T-cell (primary cell): ENCODE results near the gene CCS. TPM values are rescaled to one million over a fixed set of nuclear protein-coding genes. Genes with fewer than 3 reads are reported as not detected.

Experiments used
- ATAC-seq, 4 experiments: fragments of 200-7000 bp in 3 of 4; fragments of 150-1000 bp in 1 of 4; cut with Tn5 transposase; replicated peaks in 1 of 4; 1 replicate in 3 of 4; 2 replicates in 1 of 4; pipeline ENCODE4 v1.10.0; 2021; ENCODE audit warnings: moderate library complexity in 3 of 4, mild to moderate bottlenecking in 2 of 4, moderate number of reproducible peaks in 1 of 4
- CTCF ChIA-PET, 2 donors: fragments of 300-600 bp; sonication (Branson Sonifier 250); formaldehyde crosslinking; loops; one replicate each; lab custom pipeline; 2022; ENCODE audit warnings: antibody characterized with exemption in 2 of 2; lab: Charles Lee
- POLR2A ChIA-PET, 2 donors: fragments of 300-600 bp; sonication (Branson Sonifier 250); formaldehyde crosslinking; loops; one replicate each; lab custom pipeline; 2022; ENCODE audit warnings: antibody characterized with exemption in 2 of 2; lab: Charles Lee
- DNase-seq, 35 experiments: peaks; one replicate each; pipeline versions ENCODE4 v3.0.0 to v3.0.0-alpha.2; 2013 to 2023
- H3K27ac ChIP-seq: one replicate; pipeline ENCODE4 v1.5.1; 2013; ENCODE audit warnings: low read length
- H3K27me3 ChIP-seq, 2 experiments: replicated peaks in 1 of 2; 1 replicate in 1 of 2; 2 replicates in 1 of 2; pipeline versions ENCODE4 v1.6.1 to v1.7.0; 2013; ENCODE audit warnings: low read length in 1 of 2, mixed read lengths in 1 of 2; ENCODE audit not compliant: control insufficient read depth in 2 of 2, insufficient read depth in 2 of 2; ENCODE audit errors: extremely low read depth in 1 of 2
- H3K36me3 ChIP-seq, 2 donors: 1 replicate in 1 of 2; 2 replicates in 1 of 2; pipeline versions ENCODE4 v1.6.1 to v1.7.0; 2013; ENCODE audit warnings: low read length in 1 of 2; ENCODE audit not compliant: control insufficient read depth in 2 of 2, insufficient read depth in 1 of 2; ENCODE audit errors: extremely low read depth in 1 of 2
- H3K4me1 ChIP-seq, 2 experiments: 1 replicate in 1 of 2; 2 replicates in 1 of 2; pipeline versions ENCODE4 v1.6.1 to v1.7.0; 2013; ENCODE audit warnings: low read length in 2 of 2, mixed read lengths in 1 of 2; ENCODE audit not compliant: insufficient read depth in 2 of 2, control insufficient read depth in 1 of 2; ENCODE audit errors: extremely low read depth in 1 of 2
- H3K4me3 ChIP-seq, 2 donors: 1 replicate in 1 of 2; 2 replicates in 1 of 2; pipeline versions ENCODE4 v1.5.1 to v1.7.0; 2013; ENCODE audit warnings: mild to moderate bottlenecking in 2 of 2, low read length in 1 of 2, moderate library complexity in 1 of 2; ENCODE audit not compliant: control insufficient read depth in 1 of 2; ENCODE audit errors: extremely low read depth in 1 of 2
- H3K9me3 ChIP-seq: 2 replicates; pipeline ENCODE4 v1.7.0; 2013
- H3K27ac Mint-ChIP-seq, 2 donors: one replicate each; pipeline ENCODE4 v1.8.0; 2020 to 2021; ENCODE audit warnings: mild to moderate bottlenecking in 2 of 2, mixed read lengths in 2 of 2
- H3K27me3 Mint-ChIP-seq, 2 donors: one replicate each; pipeline ENCODE4 v1.8.0; 2021 to 2022; ENCODE audit warnings: mixed read lengths in 2 of 2
- H3K36me3 Mint-ChIP-seq: one replicate; pipeline ENCODE4 v1.8.0; 2021; ENCODE audit warnings: mixed read lengths
- H3K4me1 Mint-ChIP-seq, 3 donors: one replicate each; pipeline ENCODE4 v1.8.0; 2020 to 2022; ENCODE audit warnings: mixed read lengths in 3 of 3, mild to moderate bottlenecking in 1 of 3
- H3K4me3 Mint-ChIP-seq, 3 donors: one replicate each; pipeline ENCODE4 v1.8.0; 2020 to 2022; ENCODE audit warnings: mild to moderate bottlenecking in 3 of 3, mixed read lengths in 3 of 3, moderate library complexity in 3 of 3
- H3K9me3 Mint-ChIP-seq, 3 donors: one replicate each; pipeline ENCODE4 v1.8.0; 2020 to 2022; ENCODE audit warnings: mixed read lengths in 3 of 3
- WGBS: methylation state at CpG from one replicate; pipeline ENCODE4 v1.1.5; 2013; ENCODE audit warnings: missing lambda C conversion rate; ENCODE audit not compliant: insufficient coverage; 5-methylcytosine and 5-hydroxymethylcytosine counted together
- total RNA-seq, 35 experiments: library from RNA in 6 of 35; stranded (reverse) in 6 of 35; fragments of 120-200 nt in 1 of 35; gene quantifications; one replicate each; pipeline versions ENCODE4 v1.2.1 to v1.2.4 and lab custom pipeline; 2013 to 2026

Gene CCS
- total RNA-seq, 5 donors from 2014 or later (not counting 1 experiment from before 2014, with no cell fraction given) = 32.3 to 69.5 (median 58.3) TPM

GRCh38 chr11:66562907-66563583 is 29.9 kb upstream of the CCS start:
- Histone ChIP-seq H3K36me3 (no peaks in the 10 kb centered on the region), H3K27me3 (peaks cover 0 to 32% of the 10 kb centered on the region in 2 experiments), H3K4me1 (peaks cover 0 to 14% of the 10 kb centered on the region in 2 experiments), H3K27ac (no peak overlapping the region), H3K4me3 (no peak overlapping the region), H3K9me3 (no peaks in the 10 kb centered on the region)
- ChIA-PET CTCF (interaction anchor here in 1 of 2 donors (0.6 kb wide), 1 partner anchor 41 kb away, joined by 8 read pairs; no protein-coding TSS in a partner anchor), POLR2A (no interaction called here)
- H3K9me3 Mint-ChIP-seq = no peaks in the 10 kb centered on the region
- peaks cover 4% of the 10 kb centered on the region for H3K36me3 Mint-ChIP-seq
- 90% methylated on average over 9 of the region's 20 CpGs for WGBS
- H3K4me1 Mint-ChIP-seq = peaks cover 12 to 21% (median 15%) of the 10 kb centered on the region in 3 donors
- H3K27ac Mint-ChIP-seq = no peak overlapping the region
- no peak overlapping the region for H3K4me3 Mint-ChIP-seq
- no peak for ATAC-seq
- no peak for DNase-seq
- peaks cover 0 to 9% of the 10 kb centered on the region in 2 donors for H3K27me3 Mint-ChIP-seq

DNA sequence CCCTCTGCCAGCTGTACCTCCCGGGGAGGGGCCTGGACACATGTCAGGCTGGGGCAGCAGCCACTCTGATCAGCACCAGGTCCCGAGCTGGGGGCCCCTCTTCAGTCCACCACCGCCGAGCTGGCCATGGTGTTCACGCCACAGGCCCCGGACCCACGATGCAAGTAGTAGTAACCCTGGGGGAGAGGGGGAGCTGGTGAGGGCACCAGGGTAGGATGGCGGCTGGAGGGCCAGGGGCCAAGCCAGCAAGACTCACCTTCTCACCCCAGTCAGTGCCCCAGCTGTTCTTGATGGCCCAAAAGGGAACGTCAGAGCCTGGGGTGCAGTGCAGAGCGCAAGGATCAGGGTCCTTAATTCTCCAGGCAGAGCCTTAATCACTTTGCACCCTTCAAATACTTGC is 29.2 kb upstream of the CCS start:
- CTCF ChIA-PET = no interaction called here
- peaks cover 0 to 6% of the 10 kb centered on the region in 2 donors for H3K27me3 Mint-ChIP-seq
- DNase-seq (no peak), ATAC-seq (no peak)
- peaks cover 0 to 26% of the 10 kb centered on the region in 2 experiments for H3K27me3 ChIP-seq
- H3K27ac Mint-ChIP-seq = no peak overlapping the region
- no peaks in the 10 kb centered on the region for H3K36me3 ChIP-seq
- H3K9me3 Mint-ChIP-seq = no peaks in the 10 kb centered on the region
- H3K4me1 Mint-ChIP-seq = peaks cover 12 to 21% (median 17%) of the 10 kb centered on the region in 3 donors
- H3K4me3 ChIP-seq = no peak overlapping the region
- H3K9me3 ChIP-seq = no peaks in the 10 kb centered on the region
- peaks cover 0 to 16% of the 10 kb centered on the region in 2 experiments for H3K4me1 ChIP-seq
- WGBS = 86% methylated on average over 4 of the region's 10 CpGs
- H3K27ac ChIP-seq = no peak overlapping the region
- peaks cover 4% of the 10 kb centered on the region for H3K36me3 Mint-ChIP-seq
- no peak overlapping the region for H3K4me3 Mint-ChIP-seq
- POLR2A ChIA-PET = no interaction called here

DNA sequence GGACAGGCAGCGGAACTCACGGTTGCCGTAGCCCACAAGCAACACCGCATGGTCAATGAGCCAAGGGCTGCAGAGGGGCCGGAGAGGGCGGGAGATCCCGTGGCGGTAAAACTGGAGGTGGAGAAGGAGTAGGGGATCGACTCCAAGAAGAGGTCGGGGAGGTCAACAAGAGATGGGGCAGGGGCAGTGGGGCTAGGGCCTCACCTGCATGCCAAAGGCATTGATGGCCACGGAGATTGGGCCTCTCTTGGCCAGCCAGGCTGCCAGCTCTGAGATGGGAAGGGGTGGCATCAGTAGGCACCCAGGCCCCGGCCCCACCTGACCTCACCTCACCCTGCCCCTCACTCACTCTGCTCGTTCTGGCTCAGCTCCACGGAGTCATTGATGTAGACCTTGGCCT is 28.4 kb upstream of the CCS start:
- H3K9me3 Mint-ChIP-seq = no peaks in the 10 kb centered on the region
- CTCF ChIA-PET = interaction anchor here in 1 of 2 donors (0.5 kb wide), 1 partner anchor 95 kb away, joined by 4 read pairs; no protein-coding TSS in a partner anchor

GRCh38 chr11:66564984-66565383 is 28.0 kb upstream of the CCS start:
- no CpG with 5 or more reads among the region's 5 CpGs for WGBS
- Mint-ChIP-seq H3K4me1 (peaks cover 11 to 16% (median 14%) of the 10 kb centered on the region in 3 donors), H3K4me3 (no peak overlapping the region), H3K27me3 (peaks cover 0 to 5% of the 10 kb centered on the region in 2 donors), H3K36me3 (peaks cover 4% of the 10 kb centered on the region), H3K9me3 (no peaks in the 10 kb centered on the region), H3K27ac (no peak overlapping the region)
- no peaks in the 10 kb centered on the region for H3K9me3 ChIP-seq
- H3K27ac ChIP-seq = no peak overlapping the region
- peaks cover 0 to 14% of the 10 kb centered on the region in 2 experiments for H3K4me1 ChIP-seq
- ATAC-seq (no peak), DNase-seq (no peak)
- ChIA-PET POLR2A (no interaction called here), CTCF (no interaction called here)
- H3K36me3 ChIP-seq = no peaks in the 10 kb centered on the region
- H3K27me3 ChIP-seq = peaks cover 0 to 16% of the 10 kb centered on the region in 2 experiments
- no peak overlapping the region for H3K4me3 ChIP-seq

More for the DNA sequence above, 28.4 kb upstream of the CCS start:
- Mint-ChIP-seq H3K27ac (no peak overlapping the region), H3K27me3 (peaks cover 0 to 5% of the 10 kb centered on the region in 2 donors), H3K36me3 (peaks cover 4% of the 10 kb centered on the region), H3K4me1 (peaks cover 11 to 16% (median 14%) of the 10 kb centered on the region in 3 donors), H3K4me3 (peak overlapping the region in 1 of 3 donors; percentile 17)
- H3K27me3 ChIP-seq = peaks cover 0 to 19% of the 10 kb centered on the region in 2 experiments
- no peak overlapping the region for H3K27ac ChIP-seq
- no peak overlapping the region for H3K4me3 ChIP-seq
- no peaks in the 10 kb centered on the region for H3K36me3 ChIP-seq
- ATAC-seq (no peak), DNase-seq (no peak)
- H3K4me1 ChIP-seq = peaks cover 0 to 14% of the 10 kb centered on the region in 2 experiments
- WGBS = 93% methylated on average over 10 of the region's 14 CpGs
- no peaks in the 10 kb centered on the region for H3K9me3 ChIP-seq
- POLR2A ChIA-PET = no interaction called here

GRCh38 chr11:66566221-66566620 is 26.8 kb upstream of the CCS start:
- ATAC-seq = no peak
- H3K4me1 ChIP-seq = peaks cover 0 to 14% of the 10 kb centered on the region in 2 experiments
- H3K9me3 Mint-ChIP-seq = no peaks in the 10 kb centered on the region
- peak overlapping the region in 1 of 3 donors; percentile 74 for H3K4me3 Mint-ChIP-seq
- no peak overlapping the region for H3K27ac Mint-ChIP-seq
- no peaks in the 10 kb centered on the region for H3K9me3 ChIP-seq
- H3K27me3 Mint-ChIP-seq = peaks cover 3 to 5% of the 10 kb centered on the region in 2 donors
- CTCF ChIA-PET = no interaction called here
- DNase-seq = no peak
- peaks cover 0 to 12% of the 10 kb centered on the region in 2 experiments for H3K27me3 ChIP-seq
- H3K4me3 ChIP-seq = no peak overlapping the region
- H3K36me3 ChIP-seq = no peaks in the 10 kb centered on the region
- H3K27ac ChIP-seq = no peak overlapping the region
- WGBS = 94% methylated on average over 8 of the region's 8 CpGs
- H3K36me3 Mint-ChIP-seq = peaks cover 4% of the 10 kb centered on the region
- POLR2A ChIA-PET = no interaction called here
- H3K4me1 Mint-ChIP-seq = peaks cover 11 to 16% (median 14%) of the 10 kb centered on the region in 3 donors

DNA sequence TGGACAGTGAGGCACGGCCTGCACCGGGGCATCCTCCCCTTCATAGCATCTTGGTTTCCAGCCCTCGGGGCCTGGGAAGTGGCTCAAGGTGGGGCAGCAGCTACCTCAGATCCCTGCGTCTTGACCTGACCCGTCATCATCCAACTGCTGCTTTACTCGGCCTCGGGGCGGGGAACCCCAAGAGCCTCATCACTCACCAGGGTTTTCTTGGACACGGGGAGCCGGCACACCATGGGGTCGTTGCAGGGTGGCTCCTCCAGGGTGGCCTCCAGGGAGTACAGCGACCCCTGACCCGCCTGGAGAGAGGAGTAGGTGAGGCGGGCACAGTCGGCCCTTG is 25.2 kb upstream of the CCS start:
- Mint-ChIP-seq H3K9me3 (no peaks in the 10 kb centered on the region), H3K27ac (no peak overlapping the region), H3K4me1 (peaks cover 11 to 16% (median 14%) of the 10 kb centered on the region in 3 donors), H3K36me3 (peaks cover 4% of the 10 kb centered on the region), H3K4me3 (peak overlapping the region; percentile 72 to 75 (median 74)), H3K27me3 (peaks cover 3 to 5% of the 10 kb centered on the region in 2 donors)
- Histone ChIP-seq H3K4me1 (peaks cover 0 to 14% of the 10 kb centered on the region in 2 experiments), H3K4me3 (peak overlapping the region; percentile 35 to 67), H3K27ac (no peak overlapping the region), H3K36me3 (no peaks in the 10 kb centered on the region), H3K27me3 (peaks cover 0 to 9% of the 10 kb centered on the region in 2 experiments), H3K9me3 (no peaks in the 10 kb centered on the region)
- WGBS = 50% methylated on average over 7 of the region's 15 CpGs
- CTCF ChIA-PET = interaction anchor here (0.5 to 1.0 kb wide), 2 partner anchors 22 to 77 kb away, joined by 3 read pairs; partner anchors contain the start of genes ACTN3 (in 1 of the 2) and ZDHHC24 (in 1 of the 2)
- peak in 2 of 4 experiments; percentile 3 to 8 for ATAC-seq
- no peak for DNase-seq
- POLR2A ChIA-PET = no interaction called here
